HepG2 (cell line): ENCODE results near the gene TNS1. TPM values are rescaled to one million over a fixed set of nuclear protein-coding genes. Genes with fewer than 3 reads are reported as not detected.

Source experiments
- ADNP ChIP-seq: sonication (generic); formaldehyde crosslinking; IDR thresholded peaks from 2 replicates; pipeline ENCODE4 v1.4.0; 2020; ENCODE audit warnings: missing genetic modification reagents
- FOSL1 ChIP-seq: sonication (generic); formaldehyde crosslinking; IDR thresholded peaks from 2 replicates; pipeline ENCODE4 v1.9.0; 2021; ENCODE audit warnings: missing genetic modification reagents, borderline replicate concordance
- FOXK2 ChIP-seq: fragments of 450-650 bp; IDR thresholded peaks from 2 replicates; pipeline ENCODE4 v1.6.1; 2016
- HHEX ChIP-seq: IDR thresholded peaks from 2 replicates; pipeline ENCODE4 v1.6.1; 2016; ENCODE audit warnings: control low read depth
- ISL2 ChIP-seq: sonication (generic); formaldehyde crosslinking; IDR thresholded peaks from 2 replicates; pipeline ENCODE4 v1.5.0; 2020; ENCODE audit warnings: missing genetic modification reagents
- MTF1 ChIP-seq: sonication (generic); formaldehyde crosslinking; IDR thresholded peaks from 2 replicates; pipeline ENCODE4 v1.5.0; 2020; ENCODE audit warnings: missing genetic modification reagents
- NFKB2 ChIP-seq: sonication (generic); formaldehyde crosslinking; IDR thresholded peaks from 2 replicates; pipeline ENCODE4 v1.4.0; 2020; ENCODE audit warnings: missing genetic modification reagents, borderline replicate concordance
- SNRNP70 ChIP-seq: fragments of 200-400 bp; formaldehyde crosslinking; IDR thresholded peaks from 2 replicates; pipeline ENCODE4 v1.6.1; 2017; ENCODE audit warnings: mild to moderate bottlenecking, low read depth, low read length, moderate library complexity
- SOX5 ChIP-seq: IDR thresholded peaks from 2 replicates; pipeline ENCODE4 v1.6.1; 2016; ENCODE audit warnings: borderline replicate concordance
- SOX6 ChIP-seq, 2 experiments: fragments of 450-650 bp in 1 of 2; sonication (generic) in 1 of 2; formaldehyde crosslinking in 1 of 2; IDR thresholded peaks; 2 replicates each; pipeline versions ENCODE4 v1.4.0 to v1.6.1; 2017 to 2020; ENCODE audit warnings: antibody characterized with exemption in 1 of 2, mild to moderate bottlenecking in 1 of 2, missing genetic modification reagents in 1 of 2
- SP2 ChIP-seq: sonication (generic); formaldehyde crosslinking; IDR thresholded peaks from 2 replicates; pipeline ENCODE4 v1.5.1; 2020; ENCODE audit warnings: mild to moderate bottlenecking, missing genetic modification reagents
- SRY ChIP-seq: sonication (generic); formaldehyde crosslinking; IDR thresholded peaks from 2 replicates; pipeline ENCODE4 v1.8.0; 2022; ENCODE audit warnings: mild to moderate bottlenecking, missing genetic modification reagents
- TBP ChIP-seq: sonication (generic); formaldehyde crosslinking; IDR thresholded peaks from 2 replicates; pipeline ENCODE4 v1.5.0; 2020; ENCODE audit warnings: missing genetic modification reagents
- U2AF1 ChIP-seq: fragments of 200-400 bp; formaldehyde crosslinking; optimal IDR thresholded peaks from 2 replicates; pipeline ENCODE3; 2017; ENCODE audit warnings: mild to moderate bottlenecking, low read depth, low read length
- ZFAT ChIP-seq: sonication (generic); formaldehyde crosslinking; conservative IDR thresholded peaks from 2 replicates; pipeline ENCODE4 v1.8.1; 2023; ENCODE audit warnings: missing genetic modification reagents, inconsistent platforms
- ZNF20 ChIP-seq: sonication (generic); formaldehyde crosslinking; IDR thresholded peaks from 2 replicates; pipeline ENCODE4 v1.4.0; 2020; ENCODE audit warnings: mild to moderate bottlenecking, moderate library complexity, missing genetic modification reagents
- ZNF446 ChIP-seq: sonication (generic); formaldehyde crosslinking; IDR thresholded peaks from 2 replicates; pipeline ENCODE4 v1.5.0; 2020; ENCODE audit warnings: mild to moderate bottlenecking, missing genetic modification reagents
- ZNF782 ChIP-seq: sonication (generic); formaldehyde crosslinking; IDR thresholded peaks from 2 replicates; pipeline ENCODE4 v1.4.0; 2020; ENCODE audit warnings: missing genetic modification reagents, mild to moderate bottlenecking, borderline replicate concordance
- ZNF841 ChIP-seq: sonication (generic); formaldehyde crosslinking; IDR thresholded peaks from 2 replicates; pipeline ENCODE4 v1.8.1; 2023; ENCODE audit warnings: missing genetic modification reagents, borderline replicate concordance
- polyA plus RNA-seq, 8 experiments: library from polyadenylated mRNA; depleted of rRNA in 3 of 8; stranded (reverse) in 7 of 8; unstranded in 1 of 8; fragments of >200 nt; fragmentation: Illumina TruSeq in 4 of 8; extraction: Trizol in 4 of 8; gene quantifications; 2 replicates each; pipeline versions ENCODE4 v1.2.1 to v1.2.3, GENCODE V29; 2011 to 2016; ENCODE audit warnings: low read depth in 4 of 8, missing spikeins in 1 of 8, mixed read lengths in 1 of 8; ENCODE audit not compliant: insufficient read depth in 1 of 8
- total RNA-seq, 5 experiments: library from RNA; depleted of rRNA; stranded (reverse); fragments of >200 nt; fragmentation: Illumina TruSeq; extraction: Trizol; gene quantifications; 2 replicates each; pipeline ENCODE4 v1.2.3, GENCODE V29; 2016; ENCODE audit warnings: low read depth in 1 of 5
- TF ChIP-seq, protein P1 (sequence below): sonication (generic); formaldehyde crosslinking; IDR thresholded peaks from 2 replicates; pipeline ENCODE4 v1.9.0; 2021; ENCODE audit warnings: missing genetic modification reagents, mild to moderate bottlenecking, borderline replicate concordance
- TF ChIP-seq, protein P2 (sequence below): sonication (generic); formaldehyde crosslinking; IDR thresholded peaks from 2 replicates; pipeline ENCODE4 v1.5.0; 2020; ENCODE audit warnings: missing genetic modification reagents
- TF ChIP-seq, protein P3 (sequence below): sonication (generic); formaldehyde crosslinking; IDR thresholded peaks from 2 replicates; pipeline ENCODE4 v1.4.0; 2020; ENCODE audit warnings: missing genetic modification reagents, mild to moderate bottlenecking, borderline replicate concordance
- TF ChIP-seq, protein P4 (sequence below): IDR thresholded peaks from 2 replicates; pipeline ENCODE4 v1.6.1; 2018; ENCODE audit warnings: missing genetic modification reagents, mild to moderate bottlenecking, missing compliant biosample characterization
- TF ChIP-seq, protein P5 (sequence below): sonication (generic); formaldehyde crosslinking; IDR thresholded peaks from 2 replicates; pipeline ENCODE4 v1.5.0; 2020; ENCODE audit warnings: missing genetic modification reagents

The TNS1 gene
- total and polyA plus RNA-seq, 2 of the 13 experiments (the other 11 are each of a cell fraction or from before 2014, with no cell fraction given) = 1.9 to 118 TPM

DNA sequence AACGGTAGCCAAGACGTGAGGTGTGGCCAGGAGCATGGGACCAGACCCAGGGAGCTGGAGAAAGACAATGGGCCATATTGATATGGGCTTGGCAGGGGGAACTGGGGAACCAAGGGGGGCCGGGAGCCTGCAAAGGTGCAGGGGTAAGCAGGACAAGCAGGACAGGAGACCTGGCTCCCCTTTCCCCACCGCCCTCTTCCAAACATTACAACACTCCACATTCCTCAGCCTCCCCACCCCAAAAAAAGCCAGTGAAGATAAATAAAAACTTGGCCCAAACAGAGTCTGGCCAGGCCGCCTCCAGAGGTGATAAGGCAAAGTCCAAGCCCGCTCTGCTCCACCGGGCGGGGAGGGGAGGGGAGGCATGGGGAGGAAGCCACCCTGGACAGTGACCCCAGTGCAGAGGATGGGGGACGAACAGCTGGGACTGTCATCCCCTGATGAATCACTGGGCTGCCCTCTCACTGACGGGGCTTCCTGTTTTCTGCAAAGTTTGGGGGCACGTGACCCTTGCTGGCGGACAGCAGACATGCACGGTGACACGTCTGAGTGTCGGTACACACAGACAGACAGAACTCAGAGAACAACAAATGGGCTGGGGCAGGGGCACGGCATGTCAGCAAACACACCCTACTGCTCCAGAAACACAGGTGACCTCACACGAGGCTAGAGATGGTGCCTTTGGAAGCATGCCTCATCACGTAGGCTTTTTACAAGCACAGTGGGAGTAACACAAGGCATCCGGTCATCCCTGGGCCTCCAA lies 100.2 kb downstream of the TNS1 start (continued):
- no peak for TF ChIP-seq SOX6 (IDR thresholded peaks at IDR 0.05)
- TF ChIP-seq SOX6 (CRISPR knock-in tag; IDR thresholded peaks at IDR 0.05) = peak; percentile 98
- TF ChIP-seq, protein P1, sequence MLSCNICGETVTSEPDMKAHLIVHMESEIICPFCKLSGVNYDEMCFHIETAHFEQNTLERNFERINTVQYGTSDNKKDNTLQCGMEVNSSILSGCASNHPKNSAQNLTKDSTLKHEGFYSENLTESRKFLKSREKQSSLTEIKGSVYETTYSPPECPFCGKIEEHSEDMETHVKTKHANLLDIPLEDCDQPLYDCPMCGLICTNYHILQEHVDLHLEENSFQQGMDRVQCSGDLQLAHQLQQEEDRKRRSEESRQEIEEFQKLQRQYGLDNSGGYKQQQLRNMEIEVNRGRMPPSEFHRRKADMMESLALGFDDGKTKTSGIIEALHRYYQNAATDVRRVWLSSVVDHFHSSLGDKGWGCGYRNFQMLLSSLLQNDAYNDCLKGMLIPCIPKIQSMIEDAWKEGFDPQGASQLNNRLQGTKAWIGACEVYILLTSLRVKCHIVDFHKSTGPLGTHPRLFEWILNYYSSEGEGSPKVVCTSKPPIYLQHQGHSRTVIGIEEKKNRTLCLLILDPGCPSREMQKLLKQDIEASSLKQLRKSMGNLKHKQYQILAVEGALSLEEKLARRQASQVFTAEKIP (CRISPR knock-in tag) = no peak
- TF ChIP-seq TBP = no peak
- TF ChIP-seq ZNF841 (CRISPR knock-in tag) = no peak; the same call in 1 of the 2 replicates
- TF ChIP-seq ZNF20 (CRISPR knock-in tag) = no peak
- peak; percentile 81 for TF ChIP-seq U2AF1
- no peak for TF ChIP-seq SNRNP70
- TF ChIP-seq FOSL1 (CRISPR knock-in tag) = peak; percentile 84
- no peak for TF ChIP-seq ADNP (CRISPR knock-in tag)
- TF ChIP-seq ZNF782 = peak; percentile 86; the same call in 1 of the 2 replicates
- TF ChIP-seq FOXK2 = peak; percentile 92
- no peak for TF ChIP-seq MTF1 (CRISPR knock-in tag)
- TF ChIP-seq SOX5 (CRISPR knock-in tag) = peak; percentile 98
- TF ChIP-seq, protein P2, sequence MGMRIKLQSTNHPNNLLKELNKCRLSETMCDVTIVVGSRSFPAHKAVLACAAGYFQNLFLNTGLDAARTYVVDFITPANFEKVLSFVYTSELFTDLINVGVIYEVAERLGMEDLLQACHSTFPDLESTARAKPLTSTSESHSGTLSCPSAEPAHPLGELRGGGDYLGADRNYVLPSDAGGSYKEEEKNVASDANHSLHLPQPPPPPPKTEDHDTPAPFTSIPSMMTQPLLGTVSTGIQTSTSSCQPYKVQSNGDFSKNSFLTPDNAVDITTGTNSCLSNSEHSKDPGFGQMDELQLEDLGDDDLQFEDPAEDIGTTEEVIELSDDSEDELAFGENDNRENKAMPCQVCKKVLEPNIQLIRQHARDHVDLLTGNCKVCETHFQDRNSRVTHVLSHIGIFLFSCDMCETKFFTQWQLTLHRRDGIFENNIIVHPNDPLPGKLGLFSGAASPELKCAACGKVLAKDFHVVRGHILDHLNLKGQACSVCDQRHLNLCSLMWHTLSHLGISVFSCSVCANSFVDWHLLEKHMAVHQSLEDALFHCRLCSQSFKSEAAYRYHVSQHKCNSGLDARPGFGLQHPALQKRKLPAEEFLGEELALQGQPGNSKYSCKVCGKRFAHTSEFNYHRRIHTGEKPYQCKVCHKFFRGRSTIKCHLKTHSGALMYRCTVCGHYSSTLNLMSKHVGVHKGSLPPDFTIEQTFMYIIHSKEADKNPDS = peak; percentile 99
- TF ChIP-seq, protein P3, sequence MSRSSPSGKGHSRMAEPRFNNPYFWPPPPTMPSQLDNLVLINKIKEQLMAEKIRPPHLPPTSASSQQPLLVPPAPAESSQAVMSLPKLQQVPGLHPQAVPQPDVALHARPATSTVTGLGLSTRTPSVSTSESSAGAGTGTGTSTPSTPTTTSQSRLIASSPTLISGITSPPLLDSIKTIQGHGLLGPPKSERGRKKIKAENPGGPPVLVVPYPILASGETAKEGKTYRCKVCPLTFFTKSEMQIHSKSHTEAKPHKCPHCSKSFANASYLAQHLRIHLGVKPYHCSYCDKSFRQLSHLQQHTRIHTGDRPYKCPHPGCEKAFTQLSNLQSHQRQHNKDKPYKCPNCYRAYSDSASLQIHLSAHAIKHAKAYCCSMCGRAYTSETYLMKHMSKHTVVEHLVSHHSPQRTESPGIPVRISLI (CRISPR knock-in tag) = peak; percentile 96
- TF ChIP-seq, protein P4, sequence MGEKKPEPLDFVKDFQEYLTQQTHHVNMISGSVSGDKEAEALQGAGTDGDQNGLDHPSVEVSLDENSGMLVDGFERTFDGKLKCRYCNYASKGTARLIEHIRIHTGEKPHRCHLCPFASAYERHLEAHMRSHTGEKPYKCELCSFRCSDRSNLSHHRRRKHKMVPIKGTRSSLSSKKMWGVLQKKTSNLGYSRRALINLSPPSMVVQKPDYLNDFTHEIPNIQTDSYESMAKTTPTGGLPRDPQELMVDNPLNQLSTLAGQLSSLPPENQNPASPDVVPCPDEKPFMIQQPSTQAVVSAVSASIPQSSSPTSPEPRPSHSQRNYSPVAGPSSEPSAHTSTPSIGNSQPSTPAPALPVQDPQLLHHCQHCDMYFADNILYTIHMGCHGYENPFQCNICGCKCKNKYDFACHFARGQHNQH = peak; percentile 100
- no peak for TF ChIP-seq ZNF446 (CRISPR knock-in tag)
- peak; percentile 91; the same call in 1 of the 2 replicates for TF ChIP-seq NFKB2 (CRISPR knock-in tag)
- TF ChIP-seq HHEX = peak; percentile 52
- TF ChIP-seq SP2 (CRISPR knock-in tag) = no peak
- peak; percentile 91 for TF ChIP-seq ISL2 (CRISPR knock-in tag)
- TF ChIP-seq, protein P5, sequence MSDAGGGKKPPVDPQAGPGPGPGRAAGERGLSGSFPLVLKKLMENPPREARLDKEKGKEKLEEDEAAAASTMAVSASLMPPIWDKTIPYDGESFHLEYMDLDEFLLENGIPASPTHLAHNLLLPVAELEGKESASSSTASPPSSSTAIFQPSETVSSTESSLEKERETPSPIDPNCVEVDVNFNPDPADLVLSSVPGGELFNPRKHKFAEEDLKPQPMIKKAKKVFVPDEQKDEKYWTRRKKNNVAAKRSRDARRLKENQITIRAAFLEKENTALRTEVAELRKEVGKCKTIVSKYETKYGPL (CRISPR knock-in tag) = no peak
- TF ChIP-seq ZFAT (CRISPR knock-in tag) = no peak
- no peak for TF ChIP-seq SRY (CRISPR knock-in tag)
